ENCODE measurements around the gene PNMA8B.

Gene PNMA8B

GRCh38 chr19:46446021-46446420 is 49.6 kb downstream of the PNMA8B start:
- no peak for DNase-seq (ENCODE audit: extremely low read depth, low read depth)
- no peak for TF ChIP-seq CTCF (IDR thresholded peaks at IDR 0.05; ENCODE audit: low read depth, low read length)

GRCh38 chr19:46442808-46443450 is 52.7 kb downstream of the PNMA8B start:
- peak; percentile 34 for DNase-seq (ENCODE audit: extremely low read depth, low read depth)

GRCh38 chr19:46441866-46442265 is 53.8 kb downstream of the PNMA8B start:
- no peak for TF ChIP-seq CTCF (IDR thresholded peaks at IDR 0.05; ENCODE audit: low read depth, low read length)
- no peak for DNase-seq (ENCODE audit: extremely low read depth, low read depth)

More at GRCh38 chr19:46442808-46443450, 52.7 kb downstream of the PNMA8B start:
- no peak for TF ChIP-seq CTCF (IDR thresholded peaks at IDR 0.05; ENCODE audit: low read depth, low read length)

Data from AG09319 (cell line).